SK-N-SH (cell line): ENCODE data around the gene WDR31. TPM values are rescaled to one million over a fixed set of nuclear protein-coding genes. Genes with fewer than 3 reads are reported as not detected.
"Not testable (repeated sequence)": the region's sequence is repeated elsewhere in the genome, so short reads cannot be mapped to it uniquely, and the experiment has no call there.

Experiments
- CTCF ChIA-PET: fragments of 300-600, 350-600 bp; formaldehyde crosslinking; extraction: SDS; loops from one replicate; lab custom pipeline; 2021; lab: Yijun Ruan, JAX
- POLR2A ChIA-PET: fragments of 350-600 bp; sonication (Branson Sonifier 250); formaldehyde crosslinking; extraction: SDS; loops from one replicate; lab custom pipeline; 2020; ENCODE audit warnings: antibody characterized with exemption, inconsistent platforms; lab: Yijun Ruan, JAX
- DNase-seq: peaks from one replicate; pipeline ENCODE4 v3.0.0; 2012
- H2AFZ ChIP-seq: fragments of 200-600 bp; sonication (generic); 2 replicates; pipeline ENCODE4 v1.8.1; 2016; ENCODE audit warnings: antibody characterized with exemption, mild to moderate bottlenecking, low read depth
- H3F3A ChIP-seq: fragments of 200-600 bp; sonication (generic); replicated peaks from 2 replicates; pipeline ENCODE3; 2016; ENCODE audit warnings: antibody characterized with exemption, mild to moderate bottlenecking; ENCODE audit not compliant: insufficient read depth
- H3K27ac ChIP-seq, 2 experiments: fragments of 200-500 bp in 1 of 2; fragments of 200-600 bp in 1 of 2; sonication (Bioruptor generic) in 1 of 2; sonication (generic), shearing (Covaris generic) in 1 of 2; 2 replicates each; pipeline versions ENCODE4 v1.5.1 to v1.6.1; 2014 to 2016; ENCODE audit warnings: low read depth in 2 of 2, inconsistent platforms in 1 of 2, low read length in 1 of 2, mild to moderate bottlenecking in 1 of 2, mixed read lengths in 1 of 2
- H3K27me3 ChIP-seq: fragments of 200-600 bp; sonication (generic), shearing (Covaris generic); 2 replicates; pipeline ENCODE4 v1.6.1; 2016; ENCODE audit warnings: mixed run types; ENCODE audit not compliant: insufficient read depth
- H3K36me3 ChIP-seq, 2 experiments: fragments of 200-500 bp in 1 of 2; fragments of 200-600 bp in 1 of 2; sonication (Bioruptor generic) in 1 of 2; sonication (generic) in 1 of 2; replicated peaks in 1 of 2; 2 replicates each; pipeline versions ENCODE3 to v1.5.1; 2014 to 2016; ENCODE audit warnings: low read length in 1 of 2, mild to moderate bottlenecking in 1 of 2; ENCODE audit not compliant: insufficient read depth in 2 of 2, control insufficient read depth in 1 of 2
- H3K4me1 ChIP-seq, 2 experiments: fragments of 200-500 bp in 1 of 2; fragments of 200-600 bp in 1 of 2; sonication (Bioruptor generic) in 1 of 2; sonication (generic), shearing (Covaris generic) in 1 of 2; 2 replicates each; pipeline versions ENCODE4 v1.5.1 to v1.6.1; 2014 to 2016; ENCODE audit warnings: low read depth in 1 of 2, low read length in 1 of 2, mixed run types in 1 of 2; ENCODE audit not compliant: insufficient read depth in 2 of 2, control insufficient read depth in 1 of 2
- H3K4me2 ChIP-seq: fragments of 200-600 bp; sonication (generic), shearing (Covaris generic); 2 replicates; pipeline ENCODE4 v1.6.1; 2017; ENCODE audit warnings: mixed run types
- H3K4me3 ChIP-seq, 2 experiments: fragments of 200-500 bp in 1 of 2; fragments of 200-600 bp in 1 of 2; sonication (Bioruptor generic) in 1 of 2; sonication (generic), shearing (Covaris generic) in 1 of 2; 2 replicates each; pipeline versions ENCODE4 v1.5.1 to v1.8.1; 2014 to 2016; ENCODE audit warnings: low read depth in 2 of 2, inconsistent platforms in 1 of 2, low read length in 1 of 2, mild to moderate bottlenecking in 1 of 2, mixed read lengths in 1 of 2, moderate library complexity in 1 of 2
- H3K79me2 ChIP-seq: fragments of 200-600 bp; sonication (generic); 2 replicates; pipeline ENCODE4 v1.8.1; 2017; ENCODE audit warnings: mild to moderate bottlenecking; ENCODE audit not compliant: insufficient read depth
- H3K9ac ChIP-seq: fragments of 200-600 bp; sonication (generic); 2 replicates; pipeline ENCODE4 v1.6.1; 2017; ENCODE audit warnings: mixed run types
- H3K9me2 ChIP-seq: fragments of 200-600 bp; sonication (generic); 2 replicates; pipeline ENCODE4 v1.6.1; 2017; ENCODE audit warnings: mixed run types
- H3K9me3 ChIP-seq: fragments of 200-600 bp; sonication (generic); 2 replicates; pipeline ENCODE4 v1.6.1; 2017; ENCODE audit warnings: mixed run types, mild to moderate bottlenecking, moderate library complexity
- H4K20me1 ChIP-seq: fragments of 200-600 bp; sonication (generic); 2 replicates; pipeline ENCODE4 v1.6.1; 2017; ENCODE audit warnings: mild to moderate bottlenecking, mixed run types; ENCODE audit not compliant: insufficient read depth
- CHD2 ChIP-seq: fragments of 150-350 bp; IDR thresholded peaks from 2 replicates; pipeline ENCODE4 v1.6.1; 2018; ENCODE audit warnings: low read length; ENCODE audit not compliant: partially characterized antibody
- ELF1 ChIP-seq: IDR thresholded peaks from 2 replicates; pipeline ENCODE4 v1.4.0; 2012
- EZH2phosphoT487 ChIP-seq: fragments of 200-600 bp; sonication (generic); IDR thresholded peaks from 2 replicates; pipeline ENCODE4 v1.6.1; 2017; ENCODE audit warnings: low read depth, mixed run types, mild to moderate bottlenecking, antibody characterized with exemption, moderate library complexity, borderline replicate concordance
- FOXJ3 ChIP-seq: sonication (generic); formaldehyde crosslinking; IDR thresholded peaks from 2 replicates; pipeline ENCODE4 v1.5.1; 2020; ENCODE audit warnings: mild to moderate bottlenecking, missing genetic modification reagents
- JUND ChIP-seq: IDR thresholded peaks from 2 replicates; pipeline ENCODE4 v1.4.0; 2012
- MXI1 ChIP-seq: IDR thresholded peaks from 2 replicates; pipeline ENCODE4 v1.6.1; 2012; ENCODE audit warnings: mild to moderate bottlenecking, low read depth, low read length, improper control_type of control experiment
- NRF1 ChIP-seq: IDR thresholded peaks from 2 replicates; pipeline ENCODE4 v1.6.1; 2012; ENCODE audit warnings: low read depth, mild to moderate bottlenecking, low read length
- RCOR1 ChIP-seq: fragments of 150-350 bp; IDR thresholded peaks from 2 replicates; pipeline ENCODE4 v1.6.1; 2017; ENCODE audit warnings: antibody characterized with exemption, low read length
- RXRA ChIP-seq: IDR thresholded peaks from 2 replicates; pipeline ENCODE4 v1.4.0; 2012; ENCODE audit warnings: low read depth, mild to moderate bottlenecking, borderline replicate concordance
- SMC3 ChIP-seq: IDR thresholded peaks from 2 replicates; pipeline ENCODE4 v1.6.1; 2012; ENCODE audit warnings: low read depth, low read length, improper control_type of control experiment
- YY1 ChIP-seq: IDR thresholded peaks from 2 replicates; pipeline ENCODE4 v1.4.0; 2012; ENCODE audit warnings: low read depth, mild to moderate bottlenecking
- WGBS: methylation state at CpG from one replicate; pipeline ENCODE4 v1.1.6; 2017; ENCODE audit warnings: low lambda C conversion rate; 5-methylcytosine and 5-hydroxymethylcytosine counted together
- polyA plus RNA-seq, 3 experiments: library from polyadenylated mRNA; depleted of rRNA; stranded (reverse); fragments of >200 nt; gene quantifications; 2 replicates each; pipeline ENCODE4 v1.2.3, GENCODE V29; 2012
- TF ChIP-seq, protein P1 (sequence below): IDR thresholded peaks from 2 replicates; pipeline ENCODE4 v1.4.0; 2012; ENCODE audit warnings: low read depth, borderline replicate concordance
- TF ChIP-seq, protein P2 (sequence below): fragments of 150-350 bp; IDR thresholded peaks from 2 replicates; pipeline ENCODE4 v1.6.1; 2017; ENCODE audit warnings: antibody characterized with exemption, low read length, low read depth, borderline replicate concordance
- TF ChIP-seq, protein P3 (sequence below): IDR thresholded peaks from 2 replicates; pipeline ENCODE4 v1.4.0; 2012; ENCODE audit warnings: low read depth
- TF ChIP-seq, protein P4 (sequence below): IDR thresholded peaks from 2 replicates; pipeline ENCODE4 v1.6.1; 2012; ENCODE audit warnings: mild to moderate bottlenecking, low read depth, low read length, moderate library complexity

The WDR31 gene
- polyA plus RNA-seq, 1 of the 3 experiments (the other 2 are of a cell fraction), result 0.74 TPM

DNA sequence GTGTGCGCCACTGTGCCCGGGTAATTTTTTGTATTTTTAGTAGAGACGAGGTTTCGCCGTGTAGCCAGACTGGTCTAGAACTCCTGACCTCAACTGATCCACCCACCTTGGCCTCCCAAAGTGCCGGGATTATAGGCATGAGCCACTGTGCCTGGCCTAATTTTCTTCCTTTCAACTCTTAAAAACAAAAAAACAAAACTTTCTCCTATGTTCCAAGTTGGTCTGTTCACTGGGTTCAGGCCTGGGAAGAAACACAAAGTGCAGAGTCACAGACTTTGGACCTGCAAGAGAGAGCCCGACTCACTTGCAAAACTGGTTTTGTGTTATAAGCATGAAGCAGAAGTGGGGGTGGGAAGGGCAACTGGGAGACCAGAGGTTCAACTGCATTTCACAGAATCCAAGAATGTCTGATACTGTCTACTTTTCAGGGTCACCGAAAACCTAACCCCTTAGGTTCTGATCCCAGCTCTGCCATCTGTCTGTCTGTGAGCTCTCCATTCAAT lies 41.9 kb upstream of the WDR31 start:
- TF ChIP-seq ELF1 (no peak), NRF1 (no peak), FOXJ3 (CRISPR knock-in tag) (no peak)
- TF ChIP-seq, protein P1, sequence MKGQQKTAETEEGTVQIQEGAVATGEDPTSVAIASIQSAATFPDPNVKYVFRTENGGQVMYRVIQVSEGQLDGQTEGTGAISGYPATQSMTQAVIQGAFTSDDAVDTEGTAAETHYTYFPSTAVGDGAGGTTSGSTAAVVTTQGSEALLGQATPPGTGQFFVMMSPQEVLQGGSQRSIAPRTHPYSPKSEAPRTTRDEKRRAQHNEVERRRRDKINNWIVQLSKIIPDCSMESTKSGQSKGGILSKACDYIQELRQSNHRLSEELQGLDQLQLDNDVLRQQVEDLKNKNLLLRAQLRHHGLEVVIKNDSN, result no peak
- H3K36me3 ChIP-seq, result no peaks in the 10 kb centered on the region
- no peaks in the 10 kb centered on the region for H3K9me2 ChIP-seq
- H3K9ac ChIP-seq, result no peak overlapping the region
- no peaks in the 10 kb centered on the region for H3K79me2 ChIP-seq
- no peaks in the 10 kb centered on the region; a peak in 1 of 4 replicates for H3K4me1 ChIP-seq
- no peaks in the 10 kb centered on the region for H3F3A ChIP-seq
- H3K9me3 ChIP-seq, result no peaks in the 10 kb centered on the region
- no peak overlapping the region for H3K4me2 ChIP-seq
- H3K4me3 ChIP-seq, result no peak overlapping the region
- no peak for DNase-seq
- no peaks in the 10 kb centered on the region for H4K20me1 ChIP-seq
- no peak overlapping the region for H2AFZ ChIP-seq
- ChIA-PET CTCF (interaction anchor here (0.6 kb wide), 1 partner anchor 22 kb away, joined by 3 read pairs; no protein-coding TSS in a partner anchor), POLR2A (no interaction called here)
- 90% methylated on average over 8 of the region's 8 CpGs for WGBS
- H3K27ac ChIP-seq, result no peak overlapping the region
- H3K27me3 ChIP-seq, result no peaks in the 10 kb centered on the region

DNA sequence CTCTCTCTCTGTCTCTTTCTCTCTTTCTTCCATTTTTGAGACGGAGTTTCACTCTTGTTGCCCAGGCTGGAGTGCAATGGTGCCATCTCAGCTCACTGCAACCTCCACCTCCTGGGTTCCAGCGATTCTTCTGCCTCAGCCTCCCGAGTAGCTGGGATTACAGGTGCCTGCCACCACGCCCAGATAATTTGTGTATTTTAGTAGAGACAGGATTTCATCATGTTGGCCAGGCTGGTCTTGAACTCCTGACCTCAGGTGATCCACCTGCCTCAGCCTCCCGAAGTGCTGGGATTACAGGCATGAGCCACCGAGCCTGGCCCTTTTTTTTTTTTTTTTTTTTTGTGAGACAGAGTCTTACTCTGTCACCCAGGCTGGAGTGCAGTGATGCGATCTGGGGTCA lies 41.4 kb upstream of the WDR31 start:
- H3K4me3 ChIP-seq, H3K27me3 ChIP-seq, DNase-seq, H2AFZ ChIP-seq, H3F3A ChIP-seq, H3K4me1 ChIP-seq, H3K9ac ChIP-seq, POLR2A ChIA-PET, H3K36me3 ChIP-seq, H3K27ac ChIP-seq, H3K9me2 ChIP-seq, H3K4me2 ChIP-seq, H4K20me1 ChIP-seq, H3K79me2 ChIP-seq, H3K9me3 ChIP-seq: not testable (repeated sequence)
- CTCF ChIA-PET, result interaction anchor here (0.6 kb wide), 1 partner anchor 22 kb away, joined by 3 read pairs; no protein-coding TSS in a partner anchor
- 59% methylated on average over 7 of the region's 7 CpGs for WGBS

DNA sequence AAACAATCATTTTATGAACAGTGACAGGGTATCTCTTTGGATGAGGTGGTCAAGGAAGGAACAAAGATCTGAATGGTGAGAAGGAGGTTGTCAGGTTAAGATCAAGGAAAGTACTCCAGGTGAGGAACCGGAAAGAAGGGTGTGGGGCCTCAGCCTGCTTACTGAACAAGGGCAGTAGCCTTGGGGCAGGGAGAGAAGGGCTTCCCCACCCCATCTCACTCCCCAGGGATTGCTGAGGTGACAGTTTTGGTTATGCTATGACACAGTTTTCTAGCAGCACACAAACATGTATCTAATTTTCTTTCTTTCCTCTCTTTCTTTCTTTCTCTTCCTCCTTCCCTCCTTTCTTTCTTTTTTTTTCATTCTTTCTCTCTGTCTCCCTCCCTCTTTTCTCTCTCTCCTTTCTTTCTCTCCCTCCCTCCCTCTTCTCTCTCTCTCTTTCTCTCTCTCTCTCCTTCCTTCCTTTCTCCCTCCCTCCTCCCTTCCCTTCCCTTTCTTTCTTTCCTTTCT lies 40.8 kb upstream of the WDR31 start:
- CTCF ChIA-PET, result no interaction called here
- Histone ChIP-seq H3K27me3 (no peaks in the 10 kb centered on the region), H3K79me2 (no peaks in the 10 kb centered on the region), H3K9ac (no peak overlapping the region), H3K9me3 (no peaks in the 10 kb centered on the region), H2AFZ (no peak overlapping the region), H3K9me2 (no peaks in the 10 kb centered on the region), H3K27ac (no peak overlapping the region), H3F3A (no peaks in the 10 kb centered on the region), H4K20me1 (no peaks in the 10 kb centered on the region), H3K36me3 (no peaks in the 10 kb centered on the region), H3K4me1 (no peaks in the 10 kb centered on the region; a peak in 1 of 4 replicates), H3K4me3 (no peak overlapping the region), H3K4me2 (no peak overlapping the region)
- DNase-seq, result no peak
- POLR2A ChIA-PET, result no interaction called here
- 54% methylated on average over 1 of the region's 1 CpG for WGBS
- TF ChIP-seq, protein P2, sequence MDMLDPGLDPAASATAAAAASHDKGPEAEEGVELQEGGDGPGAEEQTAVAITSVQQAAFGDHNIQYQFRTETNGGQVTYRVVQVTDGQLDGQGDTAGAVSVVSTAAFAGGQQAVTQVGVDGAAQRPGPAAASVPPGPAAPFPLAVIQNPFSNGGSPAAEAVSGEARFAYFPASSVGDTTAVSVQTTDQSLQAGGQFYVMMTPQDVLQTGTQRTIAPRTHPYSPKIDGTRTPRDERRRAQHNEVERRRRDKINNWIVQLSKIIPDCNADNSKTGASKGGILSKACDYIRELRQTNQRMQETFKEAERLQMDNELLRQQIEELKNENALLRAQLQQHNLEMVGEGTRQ, result no peak
- no peak for TF ChIP-seq ELF1
- TF ChIP-seq, protein P1, result no peak
- TF ChIP-seq JUND, result no peak
- TF ChIP-seq, protein P3, sequence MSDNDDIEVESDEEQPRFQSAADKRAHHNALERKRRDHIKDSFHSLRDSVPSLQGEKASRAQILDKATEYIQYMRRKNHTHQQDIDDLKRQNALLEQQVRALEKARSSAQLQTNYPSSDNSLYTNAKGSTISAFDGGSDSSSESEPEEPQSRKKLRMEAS, result no peak
- TF ChIP-seq SMC3, result no peak
- no peak for TF ChIP-seq EZH2phosphoT487
- no peak for TF ChIP-seq RCOR1
- no peak for TF ChIP-seq MXI1
- TF ChIP-seq RXRA, result no peak
- TF ChIP-seq, protein P4, sequence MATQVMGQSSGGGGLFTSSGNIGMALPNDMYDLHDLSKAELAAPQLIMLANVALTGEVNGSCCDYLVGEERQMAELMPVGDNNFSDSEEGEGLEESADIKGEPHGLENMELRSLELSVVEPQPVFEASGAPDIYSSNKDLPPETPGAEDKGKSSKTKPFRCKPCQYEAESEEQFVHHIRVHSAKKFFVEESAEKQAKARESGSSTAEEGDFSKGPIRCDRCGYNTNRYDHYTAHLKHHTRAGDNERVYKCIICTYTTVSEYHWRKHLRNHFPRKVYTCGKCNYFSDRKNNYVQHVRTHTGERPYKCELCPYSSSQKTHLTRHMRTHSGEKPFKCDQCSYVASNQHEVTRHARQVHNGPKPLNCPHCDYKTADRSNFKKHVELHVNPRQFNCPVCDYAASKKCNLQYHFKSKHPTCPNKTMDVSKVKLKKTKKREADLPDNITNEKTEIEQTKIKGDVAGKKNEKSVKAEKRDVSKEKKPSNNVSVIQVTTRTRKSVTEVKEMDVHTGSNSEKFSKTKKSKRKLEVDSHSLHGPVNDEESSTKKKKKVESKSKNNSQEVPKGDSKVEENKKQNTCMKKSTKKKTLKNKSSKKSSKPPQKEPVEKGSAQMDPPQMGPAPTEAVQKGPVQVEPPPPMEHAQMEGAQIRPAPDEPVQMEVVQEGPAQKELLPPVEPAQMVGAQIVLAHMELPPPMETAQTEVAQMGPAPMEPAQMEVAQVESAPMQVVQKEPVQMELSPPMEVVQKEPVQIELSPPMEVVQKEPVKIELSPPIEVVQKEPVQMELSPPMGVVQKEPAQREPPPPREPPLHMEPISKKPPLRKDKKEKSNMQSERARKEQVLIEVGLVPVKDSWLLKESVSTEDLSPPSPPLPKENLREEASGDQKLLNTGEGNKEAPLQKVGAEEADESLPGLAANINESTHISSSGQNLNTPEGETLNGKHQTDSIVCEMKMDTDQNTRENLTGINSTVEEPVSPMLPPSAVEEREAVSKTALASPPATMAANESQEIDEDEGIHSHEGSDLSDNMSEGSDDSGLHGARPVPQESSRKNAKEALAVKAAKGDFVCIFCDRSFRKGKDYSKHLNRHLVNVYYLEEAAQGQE, result no peak
- TF ChIP-seq CHD2, result no peak
- TF ChIP-seq FOXJ3 (CRISPR knock-in tag), result no peak
- TF ChIP-seq NRF1, result no peak
- no peak for TF ChIP-seq YY1
